NCI-H187 treated with DMSO at 0.1 percent for 48 hours (cell line): ENCODE measurements around the gene VSIG10L.

Source experiments
- DNase-seq: peaks from one replicate; lab custom pipeline; 2025; lab: John Stamatoyannopoulos, UW

Gene VSIG10L

GRCh38 chr19:51341976-51342580, at the start of gene VSIG10L:
VSIG10L (minus strand) TSS chr19:51342139; CDS start chr19:51342124, 15 bp downstream.
- no peak for DNase-seq

DNA sequence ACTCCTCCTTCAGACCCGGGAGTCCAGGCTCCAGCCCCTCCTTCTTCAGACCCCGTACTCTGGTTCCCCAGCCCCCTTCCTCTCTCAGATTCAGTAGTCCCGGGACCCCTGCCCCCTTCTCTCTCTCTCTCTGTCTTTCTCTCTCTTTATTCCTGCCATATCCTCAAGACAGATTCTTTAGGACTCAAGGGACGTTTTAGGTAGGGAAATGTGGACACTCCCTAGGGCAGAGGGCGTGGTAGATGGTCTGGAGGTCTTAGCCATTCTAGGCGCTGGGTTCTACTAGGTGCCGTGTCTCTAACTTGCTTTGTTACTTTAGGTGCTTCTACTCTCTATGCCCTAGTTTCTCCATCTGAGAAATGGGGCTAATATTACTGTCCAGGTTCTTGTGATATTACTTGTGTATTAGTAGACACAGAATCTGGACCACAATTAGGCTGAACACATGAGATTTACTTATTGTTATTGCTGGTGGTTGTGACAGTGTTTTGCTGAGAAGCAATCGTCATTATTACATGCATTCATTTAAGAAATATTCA, 49.2 kb upstream of the VSIG10L start:
- DNase-seq, result no peak

GRCh38 chr19:51389143-51389542, 47.2 kb upstream of the VSIG10L start:
- no peak for DNase-seq

- DNase-seq, result no peak
Observed at GRCh38 chr19:51387924-51388389, 46.0 kb upstream of the VSIG10L start, which contains the start of gene LIM2. LIM2 (minus strand) TSS chr19:51387974; CDS start chr19:51387443, 531 bp downstream.

DNA sequence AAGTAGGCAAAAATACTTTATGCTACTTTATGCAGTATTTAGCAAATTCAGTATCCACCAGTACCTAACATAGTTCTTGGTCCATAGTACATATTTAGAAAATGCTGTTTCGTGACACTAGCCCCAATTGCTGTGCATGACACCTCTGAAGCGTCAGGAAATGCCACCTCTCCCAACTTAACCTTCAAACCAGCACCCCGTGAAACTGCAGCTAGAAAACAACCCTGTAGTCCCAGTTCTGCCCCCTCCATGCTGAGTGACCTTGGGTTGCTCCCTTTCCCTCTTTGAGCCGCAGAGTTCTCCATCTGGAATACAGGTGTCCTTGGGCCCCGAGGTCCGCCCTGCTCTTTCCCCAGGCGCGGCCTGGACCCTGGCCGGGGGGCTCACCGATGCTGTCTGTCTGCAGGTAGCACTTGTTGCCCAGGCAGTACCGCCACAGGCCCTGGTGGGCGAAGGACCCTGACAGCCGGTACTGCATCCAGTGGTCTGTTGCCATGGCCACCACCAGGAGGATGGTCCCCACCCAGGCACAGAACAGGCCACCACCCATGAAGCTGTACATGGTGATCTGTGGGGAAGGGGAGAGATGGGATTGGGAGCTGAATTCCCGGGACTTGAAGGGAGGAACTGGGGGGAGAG, 45.1 kb upstream of the VSIG10L start:
- no peak for DNase-seq

DNA sequence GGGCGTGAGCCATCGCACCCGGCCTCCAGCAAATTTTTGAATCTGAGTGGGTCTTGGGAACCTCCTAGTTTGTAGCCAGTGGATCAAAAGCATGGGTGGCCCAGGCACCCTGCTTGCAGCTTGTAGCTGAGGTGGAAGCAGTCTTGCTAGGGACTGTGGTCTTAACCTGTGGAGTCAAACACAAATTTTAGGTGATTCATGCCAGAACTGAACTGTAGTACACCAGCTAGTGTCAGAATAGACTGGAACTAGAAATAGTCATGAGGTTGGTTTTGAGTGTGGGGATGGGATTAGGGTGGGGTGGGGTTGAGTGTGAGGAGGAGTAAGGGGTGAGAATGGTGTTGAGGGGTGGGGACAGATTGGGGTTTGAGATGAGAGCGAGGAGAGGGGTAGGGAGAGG, 40.1 kb upstream of the VSIG10L start:
- no peak for DNase-seq

DNA sequence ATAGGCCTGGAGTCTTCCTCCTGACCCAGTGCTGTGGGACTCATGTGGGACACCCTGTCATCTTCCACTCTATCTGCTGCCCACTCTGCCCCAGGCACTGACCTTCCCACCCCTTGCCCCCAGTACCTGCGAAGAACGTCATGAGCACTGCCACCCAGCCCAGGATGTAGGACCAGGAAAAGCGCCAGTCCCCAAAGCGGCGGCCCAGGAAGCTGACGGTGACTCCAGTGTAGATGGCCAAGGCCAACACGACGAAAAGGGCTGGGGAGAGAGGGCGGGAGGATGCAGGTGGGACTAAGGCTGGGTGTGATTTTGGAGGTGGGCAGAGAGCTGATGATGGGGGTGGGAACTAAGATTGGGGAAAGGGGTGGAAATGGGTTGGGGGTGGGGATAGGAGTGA, 38.4 kb upstream of the VSIG10L start:
- DNase-seq, result no peak

GRCh38 chr19:51377422-51377821, 35.5 kb upstream of the VSIG10L start:
- DNase-seq, result no peak

- no peak for DNase-seq
Observed at GRCh38 chr19:51375504-51376221, 33.7 kb upstream of the VSIG10L start.

DNA sequence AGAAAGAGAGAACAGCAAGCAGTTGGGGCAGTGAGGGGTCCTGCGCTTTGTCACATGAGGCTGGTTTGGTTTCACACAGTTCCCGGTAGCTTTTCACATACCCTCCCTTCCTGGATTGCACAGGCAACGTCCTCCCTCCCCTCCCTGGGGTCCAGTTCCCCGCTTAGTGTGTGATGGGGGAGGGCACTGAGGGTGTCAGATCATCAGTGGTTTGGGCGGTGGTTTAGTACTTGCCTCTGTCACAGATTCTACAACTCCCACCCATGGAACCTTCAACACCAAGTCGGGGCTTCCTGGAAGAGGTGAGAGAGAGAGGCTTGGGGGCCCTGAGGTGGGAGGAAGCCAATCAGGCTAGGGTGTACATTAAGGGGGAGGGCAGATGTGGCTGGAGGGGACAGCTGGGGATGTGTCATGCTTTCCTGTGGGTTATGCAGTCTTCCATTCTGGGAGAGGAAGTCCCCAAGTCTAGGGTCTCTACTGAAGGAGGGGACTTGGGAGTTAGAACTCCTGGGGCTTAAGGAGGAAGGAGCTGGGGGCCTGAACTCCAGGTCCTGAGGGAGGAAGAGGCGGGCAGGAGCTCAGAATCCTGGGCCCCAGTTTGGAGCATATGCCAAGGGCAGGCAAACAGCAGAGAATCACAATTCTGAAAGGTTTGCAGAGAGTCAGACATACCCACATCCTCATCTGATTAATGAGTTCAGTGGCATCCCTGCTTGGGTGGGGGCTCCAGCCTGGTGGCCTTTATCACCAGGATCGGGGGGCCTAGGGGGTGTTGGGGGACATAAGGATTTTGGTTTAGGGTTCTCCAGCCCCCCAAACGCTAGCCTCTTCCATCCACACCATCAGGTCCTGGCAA, 30.9 kb upstream of the VSIG10L start, which contains the start of gene NKG7:
Gene NKG7, minus strand, starts transcription at position 6 of the 856 bp plus-strand sequence. CDS start 119 bp downstream, outside the sequence.
- DNase-seq, result no peak

GRCh38 chr19:51372021-51372648, 30.2 kb upstream of the VSIG10L start:
- DNase-seq, result no peak

- DNase-seq, result no peak
Observed at GRCh38 chr19:51371186-51371690, 29.3 kb upstream of the VSIG10L start.

GRCh38 chr19:51370230-51370629, 28.3 kb upstream of the VSIG10L start:
- DNase-seq, result no peak

DNA sequence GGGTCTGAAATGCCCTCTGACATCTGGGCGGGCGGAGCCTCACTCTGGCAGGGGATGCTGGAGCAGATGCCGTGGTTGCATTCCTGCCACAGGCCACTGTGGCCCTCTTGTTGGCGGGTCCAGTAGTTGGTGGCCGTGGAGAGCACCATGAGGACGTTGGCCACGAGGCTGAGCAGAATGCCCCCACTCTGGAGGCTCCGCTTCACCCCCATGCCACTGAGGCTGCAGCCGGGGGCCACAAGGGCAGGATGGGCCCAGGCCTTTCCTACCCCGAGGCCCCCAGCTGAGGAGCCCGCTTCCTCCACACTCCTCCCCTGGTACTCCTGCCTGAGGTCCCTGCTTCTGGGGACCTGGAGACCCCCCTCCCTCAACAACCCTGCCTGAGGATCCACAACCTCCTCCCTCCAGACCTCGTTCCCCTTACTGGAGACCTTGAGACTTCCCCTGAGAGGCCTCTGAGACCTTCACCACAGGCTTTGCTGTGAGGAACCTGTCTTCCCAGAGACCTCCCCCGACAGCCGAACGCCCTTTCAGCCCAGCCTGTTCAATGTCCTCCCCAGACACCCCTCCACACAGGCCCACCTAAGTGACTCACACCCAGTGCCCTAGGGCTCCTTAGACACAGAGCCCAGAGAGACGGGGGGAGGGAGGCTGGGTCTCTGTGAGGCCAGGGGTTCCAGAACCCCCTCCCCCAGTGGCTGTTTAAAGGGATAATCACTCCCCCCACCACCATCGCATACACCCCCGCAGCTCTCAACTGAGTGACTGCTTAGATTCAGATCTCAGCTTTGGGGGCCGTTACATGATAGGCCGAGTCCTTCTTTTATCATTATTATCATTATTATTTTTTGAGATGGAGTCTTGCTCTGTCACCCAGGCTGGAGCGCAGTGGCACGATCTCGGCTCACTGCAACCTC, 26.7 kb upstream of the VSIG10L start, which contains the start of gene CLDND2:
Gene CLDND2, minus strand, starts transcription at position 638 of the 917 bp plus-strand sequence. Its CDS starts 426 bp downstream, at position 212.
- DNase-seq, result no peak

DNA sequence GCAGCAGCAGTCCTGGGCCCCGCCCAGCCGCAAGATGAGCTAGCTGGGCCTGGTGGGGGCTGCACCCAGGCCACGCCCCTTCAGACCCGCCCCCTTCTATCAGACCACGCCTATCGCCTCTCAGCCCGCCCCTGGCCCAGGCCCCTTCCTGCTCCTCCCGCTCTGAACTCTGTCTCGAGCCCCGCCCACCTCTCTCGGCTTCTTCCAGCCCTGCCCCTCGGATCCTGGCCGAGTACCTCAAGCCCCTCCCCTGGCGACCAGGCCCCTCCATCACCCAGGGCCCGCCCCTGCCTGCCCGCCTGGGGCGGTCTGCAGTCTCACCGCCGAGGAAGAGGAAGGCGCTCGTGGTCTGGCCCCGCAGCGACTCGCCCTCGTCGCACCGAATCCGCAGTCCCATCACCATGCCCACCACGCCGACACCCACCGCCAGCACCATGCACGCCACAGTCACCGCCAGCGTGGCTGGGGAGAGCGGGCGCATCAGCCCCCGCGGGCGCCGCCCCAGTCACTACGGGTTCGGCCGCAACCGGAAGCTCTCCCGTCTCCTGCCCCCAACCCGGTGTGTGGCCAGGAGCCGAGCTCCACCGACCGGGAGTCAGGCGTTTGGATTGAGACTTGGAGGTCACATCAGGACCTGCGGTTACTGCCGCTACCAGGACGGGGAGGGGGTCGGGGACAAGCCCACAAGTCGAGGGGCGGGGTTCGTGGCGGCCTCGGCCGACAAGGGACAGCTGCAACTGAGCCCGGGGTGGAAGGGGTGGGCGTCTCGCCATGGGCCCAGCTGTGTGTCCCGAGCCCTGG, 25.8 kb upstream of the VSIG10L start:
- no peak for DNase-seq

- no peak for DNase-seq
Observed at GRCh38 chr19:51367255-51367564, 25.3 kb upstream of the VSIG10L start.

DNA sequence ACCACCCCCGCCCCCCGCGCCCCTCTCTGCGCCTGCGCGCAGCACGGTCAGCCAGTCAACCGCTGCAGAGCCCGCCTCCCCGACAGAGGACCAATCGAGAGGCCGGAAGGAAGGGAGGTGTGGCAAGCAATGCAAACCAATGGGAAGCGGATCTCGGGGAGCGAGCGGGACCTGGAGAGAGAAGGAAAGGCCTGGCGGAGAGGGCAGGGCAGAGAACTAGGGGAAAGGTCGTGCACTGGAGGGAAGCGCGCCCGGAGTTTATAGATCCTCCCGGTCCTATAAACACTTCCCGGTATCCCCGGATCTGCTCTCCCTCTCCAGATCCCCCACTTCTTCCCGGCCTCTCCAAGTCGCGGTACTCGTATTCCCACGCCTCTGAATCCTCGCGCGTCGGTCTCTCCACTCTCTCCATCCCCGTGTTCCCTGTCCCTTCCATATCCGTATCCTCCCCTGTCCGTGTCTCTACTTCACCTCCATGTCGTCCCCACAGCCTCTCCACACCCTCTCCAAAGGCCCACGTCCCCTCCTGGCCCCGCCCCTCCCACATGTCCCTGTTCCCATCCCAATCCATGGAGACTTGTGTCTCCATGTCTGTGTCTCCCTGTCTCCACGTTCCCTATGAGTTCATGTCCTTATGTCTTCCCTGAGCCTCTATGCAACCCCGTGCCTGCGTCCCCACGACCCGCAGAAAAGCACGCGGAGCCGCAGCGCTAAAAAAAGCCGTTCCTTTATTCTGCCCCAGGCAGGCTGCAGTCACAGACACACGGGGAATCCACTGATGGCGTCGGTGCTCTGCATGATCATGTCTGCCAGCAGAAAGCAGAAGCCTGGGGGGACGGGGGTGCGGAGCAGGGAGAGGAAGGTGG, 24.7 kb upstream of the VSIG10L start:
- DNase-seq, result no peak

- no peak for DNase-seq
Observed at GRCh38 chr19:51365965-51366388, 24.0 kb upstream of the VSIG10L start, which contains the start of gene ETFB. ETFB (minus strand) TSS chr19:51366388; CDS start chr19:51366326, 62 bp downstream.
